BLaER1 treated with 17β-estradiol and CSF1 and Interleukin-3, amounts not matched to agents 10 nM and 100 nM (cell line): ENCODE measurements around the gene SPART.

Experiments
- H3K27ac ChIP-seq, 11 experiments: shearing (Covaris generic); formaldehyde crosslinking; 2 replicates each; pipeline ENCODE4 v1.8.1; 2022
- H3K27me3 ChIP-seq, 11 experiments: shearing (Covaris generic); formaldehyde crosslinking; 2 replicates each; pipeline ENCODE4 v1.8.1; 2022
- H3K36me3 ChIP-seq, 11 experiments: shearing (Covaris generic); formaldehyde crosslinking; 2 replicates each; pipeline ENCODE4 v1.8.1; 2022
- H3K4me1 ChIP-seq, 10 experiments: shearing (Covaris generic); formaldehyde crosslinking; 2 replicates each; pipeline ENCODE4 v1.8.1; 2022
- H3K4me2 ChIP-seq, 11 experiments: shearing (Covaris generic); formaldehyde crosslinking; 2 replicates each; pipeline ENCODE4 v1.8.1; 2022
- H3K4me3 ChIP-seq, 10 experiments: shearing (Covaris generic); formaldehyde crosslinking; 2 replicates each; pipeline ENCODE4 v1.8.1; 2022
- H3K9ac ChIP-seq, 11 experiments: shearing (Covaris generic); formaldehyde crosslinking; 2 replicates each; pipeline ENCODE4 v1.8.1; 2022
- H3K9me3 ChIP-seq, 11 experiments: shearing (Covaris generic); formaldehyde crosslinking; replicated peaks in 1 of 11; 2 replicates each; pipeline ENCODE4 v1.8.1; 2022
- H4K20me1 ChIP-seq, 11 experiments: shearing (Covaris generic); formaldehyde crosslinking; 2 replicates each; pipeline ENCODE4 v1.8.1; 2022
- Cebpa-rat ChIP-seq, 11 experiments: shearing (Covaris generic); IDR thresholded peaks; 2 replicates each; pipeline ENCODE4 v1.8.1; 2022

Gene SPART

DNA sequence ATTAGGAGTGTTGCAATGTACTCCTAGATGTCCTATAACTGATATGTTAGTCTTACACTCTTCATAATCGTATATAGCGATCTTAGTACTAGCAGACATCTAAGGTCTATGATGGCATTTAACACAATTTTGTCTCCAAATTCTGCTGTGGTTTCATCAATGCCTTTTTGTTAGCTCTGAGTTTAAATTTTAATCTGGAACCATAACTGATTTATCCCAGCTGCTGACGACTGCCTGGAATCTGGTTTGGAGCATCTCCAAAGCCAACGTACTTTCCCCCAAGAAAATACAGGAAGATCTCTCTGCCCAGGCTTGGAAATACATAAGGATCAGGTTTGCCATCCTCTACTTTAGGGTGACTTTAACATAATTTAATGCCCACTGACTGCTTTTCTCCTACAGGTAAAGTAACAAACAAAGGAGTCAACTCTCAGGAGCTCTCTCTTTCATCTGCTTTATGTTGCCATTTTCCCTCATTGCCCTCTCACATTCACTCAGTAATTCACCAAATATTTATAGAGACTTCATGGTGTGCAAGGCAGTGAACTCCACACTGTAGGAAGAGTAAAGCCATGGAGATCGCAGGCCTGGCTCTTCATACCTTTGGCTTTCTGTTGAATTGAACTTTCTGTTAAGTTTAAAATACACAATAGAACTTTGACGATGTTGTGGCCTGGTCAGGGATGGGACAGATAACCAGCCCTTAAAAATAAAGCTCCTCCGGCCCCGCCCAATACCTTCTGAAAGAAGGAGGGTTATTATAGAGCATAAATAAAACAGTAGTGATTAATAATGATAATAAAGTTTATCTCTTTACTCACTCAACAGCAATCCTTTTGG is 23.3 kb upstream of the SPART start:
- peaks cover 0 to 13% (median 7%) of the 10 kb centered on the region in 11 experiments; a peak in 8 of 22 replicates for H3K9me3 ChIP-seq
- H3K4me3 ChIP-seq: no peak overlapping the region
- no peak for TF ChIP-seq Cebpa-rat (IDR thresholded peaks at IDR 0.05)
- no peaks in the 10 kb centered on the region for H3K36me3 ChIP-seq
- peak overlapping the region in 7 of 11 experiments; percentile 0 to 46 (median 23); a peak in 7 of 22 replicates for H3K4me2 ChIP-seq
- no peaks in the 10 kb centered on the region for H3K27me3 ChIP-seq
- H3K27ac ChIP-seq: no peak overlapping the region
- no peaks in the 10 kb centered on the region for H4K20me1 ChIP-seq
- no peak overlapping the region for H3K9ac ChIP-seq
- peaks cover 0 to 9% (median 5%) of the 10 kb centered on the region in 10 experiments; a peak in 5 of 20 replicates for H3K4me1 ChIP-seq

DNA sequence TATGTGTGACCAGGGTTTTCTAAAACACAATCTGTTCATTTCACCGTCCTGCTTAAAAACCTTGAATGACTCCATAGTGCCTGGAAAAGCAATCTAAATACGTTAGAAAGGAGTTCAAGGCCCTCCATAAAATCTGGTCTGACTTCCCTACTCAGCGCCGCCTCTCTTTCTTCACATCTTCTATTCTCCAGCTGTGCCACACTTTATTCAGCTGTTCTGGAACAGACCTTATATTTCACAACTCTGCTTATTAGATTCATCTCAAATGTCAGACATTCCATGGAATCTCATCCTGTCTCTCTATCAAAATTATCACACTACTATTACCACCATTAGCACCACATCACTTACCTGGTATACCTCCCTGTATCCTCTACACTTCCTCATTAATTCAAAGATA is 19.8 kb upstream of the SPART start:
- no peak overlapping the region for H3K4me3 ChIP-seq
- peaks cover 0 to 9% (median 5%) of the 10 kb centered on the region in 10 experiments; a peak in 5 of 20 replicates for H3K4me1 ChIP-seq
- H3K27me3 ChIP-seq: no peaks in the 10 kb centered on the region
- H3K9ac ChIP-seq: no peak overlapping the region
- no peaks in the 10 kb centered on the region; a peak in 1 of 22 replicates for H3K9me3 ChIP-seq
- H3K4me2 ChIP-seq: no peak overlapping the region
- no peak for TF ChIP-seq Cebpa-rat (IDR thresholded peaks at IDR 0.05)
- no peak overlapping the region for H3K27ac ChIP-seq
- no peaks in the 10 kb centered on the region for H3K36me3 ChIP-seq
- no peaks in the 10 kb centered on the region for H4K20me1 ChIP-seq

DNA sequence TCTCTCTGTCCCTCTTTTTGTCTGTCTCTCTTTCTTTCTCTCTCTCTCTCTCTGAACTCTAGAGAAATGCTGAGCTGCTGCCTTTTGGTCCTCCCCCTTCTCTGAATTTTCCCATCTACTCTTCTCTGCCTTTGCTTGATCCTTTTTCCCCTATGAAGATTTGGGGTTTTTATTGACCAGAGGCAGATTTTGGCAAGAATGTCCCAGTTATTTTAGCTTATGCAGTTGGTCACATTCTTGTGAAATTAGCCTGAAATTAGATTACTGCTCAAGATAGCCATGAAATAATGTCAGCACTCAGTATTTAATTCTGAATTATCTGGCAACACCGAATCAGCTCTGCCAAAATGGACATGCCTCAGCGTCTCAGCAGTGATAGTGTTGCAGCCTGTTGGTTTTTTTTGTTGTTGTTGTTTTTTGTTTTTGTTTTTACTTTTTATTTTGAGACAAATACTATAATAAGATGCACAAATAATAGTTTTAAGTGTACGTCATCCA is 17.2 kb upstream of the SPART start:
- Histone ChIP-seq H3K36me3 (no peaks in the 10 kb centered on the region), H3K9ac (no peak overlapping the region), H4K20me1 (no peaks in the 10 kb centered on the region), H3K4me3 (no peak overlapping the region), H3K9me3 (no peaks in the 10 kb centered on the region; a peak in 1 of 22 replicates), H3K27me3 (no peaks in the 10 kb centered on the region), H3K4me1 (no peaks in the 10 kb centered on the region), H3K27ac (no peak overlapping the region), H3K4me2 (no peak overlapping the region)
- TF ChIP-seq Cebpa-rat (IDR thresholded peaks at IDR 0.05): no peak

DNA sequence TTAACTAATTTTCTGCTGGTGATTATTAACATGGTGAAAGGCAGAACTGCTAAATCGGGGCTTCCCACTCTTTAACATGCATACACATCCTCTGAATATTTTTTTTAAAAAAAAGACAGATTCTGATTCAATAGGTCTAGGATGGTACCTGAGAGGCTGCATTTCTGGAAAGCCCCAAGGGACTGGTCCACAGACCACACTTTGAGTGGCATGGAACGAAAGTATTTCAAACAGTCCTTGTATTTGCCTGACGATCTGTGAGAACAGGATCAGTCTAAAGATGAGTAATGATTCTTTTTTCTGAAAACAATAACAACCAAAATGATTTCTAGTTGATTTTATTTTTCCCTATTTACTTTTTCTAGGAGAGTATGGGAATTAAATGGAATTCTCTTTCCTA is 16.7 kb upstream of the SPART start:
- no peak overlapping the region for H3K27ac ChIP-seq
- no peak overlapping the region for H3K4me2 ChIP-seq
- no peak overlapping the region for H3K4me3 ChIP-seq
- TF ChIP-seq Cebpa-rat (IDR thresholded peaks at IDR 0.05): no peak
- H3K9me3 ChIP-seq: no peaks in the 10 kb centered on the region; a peak in 1 of 22 replicates
- H3K4me1 ChIP-seq: no peaks in the 10 kb centered on the region
- no peak overlapping the region for H3K9ac ChIP-seq
- H3K27me3 ChIP-seq: no peaks in the 10 kb centered on the region
- no peaks in the 10 kb centered on the region for H4K20me1 ChIP-seq
- H3K36me3 ChIP-seq: no peaks in the 10 kb centered on the region

DNA sequence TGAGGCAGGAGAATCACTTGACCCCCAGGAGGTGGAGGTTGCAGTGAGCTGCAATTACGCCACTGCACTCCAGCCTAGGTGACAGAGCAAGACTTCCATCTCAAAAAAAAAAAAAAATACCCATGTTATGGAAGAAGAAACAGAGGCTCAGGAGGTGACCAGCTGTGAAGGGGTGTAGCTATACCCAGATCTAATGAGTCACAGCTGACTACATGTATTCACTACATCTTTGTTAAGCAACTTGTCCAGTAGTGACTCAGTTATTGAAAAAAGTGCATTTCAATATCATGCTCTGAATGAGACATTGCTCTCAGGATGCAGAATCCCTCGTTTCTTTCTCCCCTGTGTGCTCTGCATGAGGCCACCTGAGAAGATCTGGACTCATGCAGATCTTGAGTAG is 16.1 kb upstream of the SPART start:
- Histone ChIP-seq H3K27me3 (no peaks in the 10 kb centered on the region), H3K9me3 (no peaks in the 10 kb centered on the region; a peak in 1 of 22 replicates), H3K4me2 (no peak overlapping the region), H3K4me3 (no peak overlapping the region), H4K20me1 (no peaks in the 10 kb centered on the region), H3K36me3 (no peaks in the 10 kb centered on the region), H3K9ac (no peak overlapping the region), H3K4me1 (no peaks in the 10 kb centered on the region), H3K27ac (no peak overlapping the region)
- no peak for TF ChIP-seq Cebpa-rat (IDR thresholded peaks at IDR 0.05)

DNA sequence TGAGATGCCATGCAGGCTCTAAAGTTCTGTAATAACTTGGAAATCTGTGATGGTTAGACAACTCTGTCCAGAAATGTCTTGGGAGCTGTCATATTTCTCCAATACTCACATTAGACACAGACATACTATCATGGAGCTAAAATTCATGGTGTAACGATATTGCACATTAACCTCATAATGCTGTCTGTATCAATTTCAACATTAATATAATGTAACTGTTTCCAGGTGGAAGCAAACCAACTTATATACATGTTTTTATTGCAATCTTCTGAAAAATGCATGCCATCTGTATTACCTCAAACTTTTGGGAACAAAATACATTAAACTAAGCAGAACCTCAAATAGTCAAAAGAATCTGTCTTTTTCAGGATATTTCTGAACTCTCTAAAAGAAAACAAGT is 14.7 kb upstream of the SPART start:
- Histone ChIP-seq H3K27ac (no peak overlapping the region), H3K9me3 (peaks cover 0 to 6% (median 3%) of the 10 kb centered on the region in 11 experiments; a peak in 4 of 22 replicates), H3K4me3 (no peak overlapping the region), H3K4me2 (no peak overlapping the region), H3K9ac (no peak overlapping the region), H3K27me3 (no peaks in the 10 kb centered on the region), H4K20me1 (no peaks in the 10 kb centered on the region), H3K36me3 (no peaks in the 10 kb centered on the region), H3K4me1 (no peaks in the 10 kb centered on the region)
- TF ChIP-seq Cebpa-rat (IDR thresholded peaks at IDR 0.05): no peak

DNA sequence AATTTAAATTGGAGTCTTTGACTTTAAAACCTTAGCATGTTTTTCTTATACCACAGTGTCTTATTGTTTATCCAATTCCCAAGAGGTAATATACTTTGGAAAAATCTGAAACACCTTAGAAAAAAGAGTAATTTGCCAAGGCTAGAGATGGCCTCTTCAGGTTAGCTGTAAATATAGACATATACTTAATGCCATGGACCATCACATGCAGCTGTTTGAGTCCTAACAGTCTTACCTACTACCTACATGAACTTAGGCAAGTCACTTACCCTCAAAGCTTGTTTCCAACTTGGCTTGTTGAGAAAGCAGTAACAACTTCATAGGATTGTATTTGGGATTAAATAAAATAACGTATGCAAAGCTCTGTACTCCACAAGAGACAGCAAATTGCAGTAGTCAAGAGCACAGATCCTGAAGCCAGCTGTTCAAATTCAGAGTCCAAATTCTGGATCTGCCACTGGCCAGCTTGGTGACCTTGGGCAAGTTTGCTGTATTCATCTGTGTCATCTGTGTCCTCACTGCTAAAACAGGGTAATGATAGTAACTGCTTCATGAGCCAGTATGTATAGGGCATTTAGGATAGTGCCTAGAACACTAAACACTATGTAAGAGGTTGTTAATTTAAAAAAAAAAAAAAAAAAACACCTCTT is 13.2 kb upstream of the SPART start:
- no peaks in the 10 kb centered on the region for H3K4me1 ChIP-seq
- H3K4me3 ChIP-seq: no peak overlapping the region
- H3K9ac ChIP-seq: no peak overlapping the region
- H3K27me3 ChIP-seq: no peaks in the 10 kb centered on the region
- no peak for TF ChIP-seq Cebpa-rat (IDR thresholded peaks at IDR 0.05)
- H3K4me2 ChIP-seq: no peak overlapping the region
- peaks cover 0 to 7% (median 4%) of the 10 kb centered on the region in 11 experiments; a peak in 4 of 22 replicates for H3K9me3 ChIP-seq
- no peak overlapping the region for H3K27ac ChIP-seq
- H3K36me3 ChIP-seq: no peaks in the 10 kb centered on the region
- H4K20me1 ChIP-seq: no peaks in the 10 kb centered on the region

DNA sequence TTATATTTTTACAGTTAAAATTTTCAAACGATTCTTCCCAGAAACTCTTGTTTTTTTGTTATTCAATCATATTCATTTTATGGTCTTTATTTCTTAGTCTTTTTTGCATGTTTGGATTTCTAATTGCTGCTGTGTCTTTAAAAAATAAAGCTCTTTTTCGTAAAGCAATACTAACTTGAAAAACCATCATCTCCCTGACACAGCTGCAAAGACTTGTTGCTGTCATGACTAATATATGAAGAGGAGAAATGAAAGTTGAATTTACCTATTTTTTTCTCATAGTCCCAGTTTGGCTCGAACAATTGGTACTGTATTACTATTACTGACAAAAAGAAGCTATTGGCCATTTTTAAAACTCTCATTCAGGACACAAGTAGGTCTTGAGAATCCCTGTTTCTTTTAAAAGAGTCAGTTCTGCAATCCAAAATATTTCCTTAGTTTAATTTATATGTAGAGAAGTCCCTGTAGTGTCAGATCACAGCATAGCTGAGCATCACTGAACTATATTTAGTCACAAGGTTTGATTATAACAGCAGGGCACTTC is 12.1 kb upstream of the SPART start:
- no peak overlapping the region for H3K9ac ChIP-seq

DNA sequence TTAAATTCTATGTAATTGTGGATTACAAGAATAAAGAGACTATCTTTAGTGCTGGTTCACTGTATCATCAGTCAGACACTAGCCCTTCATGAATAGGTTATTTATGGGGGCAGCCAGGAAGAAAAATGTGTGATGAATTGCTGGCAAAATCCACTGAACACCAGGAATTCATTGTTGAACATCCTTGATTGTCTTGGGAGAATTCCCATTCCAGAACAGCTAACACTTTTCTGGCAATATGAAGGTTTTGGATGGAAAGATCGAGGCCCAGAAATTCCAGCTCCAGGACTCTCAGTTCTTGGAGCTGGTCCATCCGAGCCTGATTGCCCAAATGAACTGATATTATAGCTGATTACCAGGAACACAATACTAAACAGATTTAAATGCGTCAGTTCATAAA is 11.5 kb upstream of the SPART start:
- Histone ChIP-seq H3K4me2 (no peak overlapping the region), H3K9me3 (peaks cover 0 to 7% (median 4%) of the 10 kb centered on the region in 11 experiments; a peak in 4 of 22 replicates)
- TF ChIP-seq Cebpa-rat (IDR thresholded peaks at IDR 0.05): no peak

More for the DNA sequence above, 12.1 kb upstream of the SPART start:
- Histone ChIP-seq H4K20me1 (no peaks in the 10 kb centered on the region), H3K4me3 (no peak overlapping the region), H3K4me2 (no peak overlapping the region), H3K4me1 (no peaks in the 10 kb centered on the region), H3K27ac (no peak overlapping the region), H3K9me3 (peaks cover 0 to 7% (median 4%) of the 10 kb centered on the region in 11 experiments; a peak in 4 of 22 replicates), H3K36me3 (no peaks in the 10 kb centered on the region), H3K27me3 (no peaks in the 10 kb centered on the region)
- no peak for TF ChIP-seq Cebpa-rat (IDR thresholded peaks at IDR 0.05)

More for the DNA sequence above, 11.5 kb upstream of the SPART start:
- no peak overlapping the region for H3K27ac ChIP-seq
- H3K36me3 ChIP-seq: no peaks in the 10 kb centered on the region
- H3K27me3 ChIP-seq: no peaks in the 10 kb centered on the region
- H3K9ac ChIP-seq: no peak overlapping the region
- H4K20me1 ChIP-seq: no peaks in the 10 kb centered on the region
- H3K4me1 ChIP-seq: no peaks in the 10 kb centered on the region
- no peak overlapping the region for H3K4me3 ChIP-seq
